Measurements from ENCODE around the gene KPNA6. TPM values are rescaled to one million over a fixed set of nuclear protein-coding genes. Genes with fewer than 3 reads are reported as not detected.
A peak's percentile ranks its signal among the peaks of the same experiment; 100 is the strongest.

The KPNA6 gene
- total and polyA plus RNA-seq, 9 of the 15 experiments (the other 6 are each of a cell fraction or from before 2014, with no cell fraction given): 20.1 to 54.6 (median 32.2) TPM

GRCh38 chr1:32072622-32073298 is 35.1 kb upstream of the KPNA6 start, which contains the start of gene TMEM39B (continued):
- TF ChIP-seq ETV6 (IDR thresholded peaks at IDR 0.05; ENCODE audit: borderline replicate concordance in 1 of 2, low read depth in 2 of 2, low read length in 1 of 2) (0 out of 4 replicates have a peak, but pooled peaks of 1 of the 2 experiments have one; percentile 18), ETV6 (CRISPR knock-in tag; IDR thresholded peaks at IDR 0.05; ENCODE audit: borderline replicate concordance) (no peak), ETV5 (CRISPR knock-in tag; IDR thresholded peaks at IDR 0.05; ENCODE audit: low read depth) (peak; percentile 70), HDAC1 (IDR thresholded peaks at IDR 0.05) (peak in 1 of 2 experiments; percentile 91; a peak in 2 of 4 replicates), PTBP1 (IDR thresholded peaks at IDR 0.05; ENCODE audit: low read depth, low read length) (0 out of 2 replicates have a peak, but pooled peaks have one; percentile 41), NKRF (IDR thresholded peaks at IDR 0.05; ENCODE audit: borderline replicate concordance) (peak; percentile 87; the same call in 1 of the 2 replicates), SP1 (CRISPR knock-in tag; IDR thresholded peaks at IDR 0.05) (peak; percentile 97), LEF1 (IDR thresholded peaks at IDR 0.05) (peak; percentile 21; the same call in 1 of the 2 replicates), EGR1 (conservative IDR thresholded peaks at IDR 0.05) (peak; percentile 79), SREBF2 (CRISPR knock-in tag; IDR thresholded peaks at IDR 0.05) (no peak), ETS2 (tag; IDR thresholded peaks at IDR 0.05; ENCODE audit: borderline replicate concordance, poor library complexity, severe bottlenecking) (no peak), MTA3 (IDR thresholded peaks at IDR 0.05; ENCODE audit: borderline replicate concordance) (peak; percentile 99), MNT (conservative IDR thresholded peaks at IDR 0.05) (peak; percentile 91 to 96), TOE1 (IDR thresholded peaks at IDR 0.05; ENCODE audit: borderline replicate concordance) (peak; percentile 93), TOE1 (CRISPR knock-in tag; IDR thresholded peaks at IDR 0.05; ENCODE audit: borderline replicate concordance, low read depth) (no peak), KDM2B (CRISPR knock-in tag; IDR thresholded peaks at IDR 0.05) (no peak), CHD2 (IDR thresholded peaks at IDR 0.05; ENCODE audit: low read depth, low read length) (peak; percentile 10; the same call in 1 of the 2 replicates), POLR2G (IDR thresholded peaks at IDR 0.05; ENCODE audit: low read depth, low read length) (peak; percentile 98)
- TF ChIP-seq, protein P1, sequence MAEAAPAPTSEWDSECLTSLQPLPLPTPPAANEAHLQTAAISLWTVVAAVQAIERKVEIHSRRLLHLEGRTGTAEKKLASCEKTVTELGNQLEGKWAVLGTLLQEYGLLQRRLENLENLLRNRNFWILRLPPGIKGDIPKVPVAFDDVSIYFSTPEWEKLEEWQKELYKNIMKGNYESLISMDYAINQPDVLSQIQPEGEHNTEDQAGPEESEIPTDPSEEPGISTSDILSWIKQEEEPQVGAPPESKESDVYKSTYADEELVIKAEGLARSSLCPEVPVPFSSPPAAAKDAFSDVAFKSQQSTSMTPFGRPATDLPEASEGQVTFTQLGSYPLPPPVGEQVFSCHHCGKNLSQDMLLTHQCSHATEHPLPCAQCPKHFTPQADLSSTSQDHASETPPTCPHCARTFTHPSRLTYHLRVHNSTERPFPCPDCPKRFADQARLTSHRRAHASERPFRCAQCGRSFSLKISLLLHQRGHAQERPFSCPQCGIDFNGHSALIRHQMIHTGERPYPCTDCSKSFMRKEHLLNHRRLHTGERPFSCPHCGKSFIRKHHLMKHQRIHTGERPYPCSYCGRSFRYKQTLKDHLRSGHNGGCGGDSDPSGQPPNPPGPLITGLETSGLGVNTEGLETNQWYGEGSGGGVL (CRISPR knock-in tag; IDR thresholded peaks at IDR 0.05): no peak
